Smooth muscle cell (in vitro differentiated cells): ENCODE results near the gene ABHD11. TPM values are rescaled to one million over a fixed set of nuclear protein-coding genes. Genes with fewer than 3 reads are reported as not detected.

Experiments
- DNase-seq: peaks from one replicate; lab custom pipeline; 2025; ENCODE audit not compliant: unreplicated experiment; lab: John Stamatoyannopoulos, UW
- H2AFZ ChIP-seq: fragments of 200-600 bp; sonication (generic); 2 replicates; pipeline ENCODE4 v1.6.0; 2016; ENCODE audit warnings: antibody characterized with exemption, low read depth, mild to moderate bottlenecking
- H3F3A ChIP-seq: fragments of 200-600 bp; sonication (generic); 2 replicates; pipeline ENCODE4 v1.6.0; 2017; ENCODE audit warnings: antibody characterized with exemption, low read depth
- H3K27ac ChIP-seq: fragments of 200-600 bp; sonication (generic); 2 replicates; pipeline ENCODE4 v1.5.1; 2016; ENCODE audit warnings: low read depth, mild to moderate bottlenecking
- H3K27me3 ChIP-seq: fragments of 200-600 bp; sonication (generic); 2 replicates; pipeline ENCODE4 v1.6.1; 2016; ENCODE audit warnings: low read depth, mild to moderate bottlenecking
- H3K36me3 ChIP-seq: fragments of 200-600 bp; sonication (generic); 2 replicates; pipeline ENCODE4 v1.5.1; 2016; ENCODE audit warnings: low read depth
- H3K4me1 ChIP-seq: fragments of 200-600 bp; sonication (generic); 2 replicates; pipeline ENCODE4 v1.5.1; 2016; ENCODE audit warnings: low read depth
- H3K4me2 ChIP-seq: fragments of 200-600 bp; sonication (generic); 2 replicates; pipeline ENCODE4 v1.6.0; 2016; ENCODE audit warnings: mild to moderate bottlenecking
- H3K4me3 ChIP-seq: fragments of 200-600 bp; sonication (generic); 2 replicates; pipeline ENCODE4 v1.5.1; 2016; ENCODE audit warnings: mild to moderate bottlenecking
- H3K79me2 ChIP-seq: fragments of 200-600 bp; sonication (generic); 2 replicates; pipeline ENCODE4 v1.6.0; 2016; ENCODE audit warnings: low read depth, mild to moderate bottlenecking
- H3K9ac ChIP-seq: fragments of 200-600 bp; sonication (generic); 2 replicates; pipeline ENCODE4 v1.6.0; 2016; ENCODE audit warnings: low read depth
- H3K9me3 ChIP-seq: fragments of 200-600 bp; sonication (generic); replicated peaks from 2 replicates; pipeline ENCODE4 v1.5.1; 2016; ENCODE audit warnings: low read depth
- H4K20me1 ChIP-seq: fragments of 200-600 bp; sonication (generic); 2 replicates; pipeline ENCODE4 v1.6.0; 2016; ENCODE audit warnings: low read depth
- WGBS: methylation state at CpG from one replicate; pipeline ENCODE4 v1.1.7; 2016; ENCODE audit warnings: low lambda C conversion rate; 5-methylcytosine and 5-hydroxymethylcytosine counted together
- polyA plus RNA-seq: library from polyadenylated mRNA; unstranded; fragments of >200 nt; fragmentation: Nextera tagmentation; extraction: Ambion mirVana; gene quantifications from 2 replicates; pipeline ENCODE4 v1.2.1, GENCODE V29; 2016
- total RNA-seq: library from RNA; depleted of rRNA; stranded (reverse); fragments of >200 nt; gene quantifications from 2 replicates; pipeline ENCODE4 v1.2.3, GENCODE V29; 2014
- TF ChIP-seq, protein P1 (sequence below): fragments of 200-600 bp; sonication (generic); IDR thresholded peaks from 2 replicates; pipeline ENCODE4 v1.5.1; 2017; ENCODE audit warnings: borderline replicate concordance, mild to moderate bottlenecking, antibody characterized with exemption; ENCODE audit not compliant: insufficient read depth, poor library complexity, severe bottlenecking

The ABHD11 gene
- total and polyA plus RNA-seq, 2 experiments from 2014 or later = 14.1 to 16.5 TPM

DNA sequence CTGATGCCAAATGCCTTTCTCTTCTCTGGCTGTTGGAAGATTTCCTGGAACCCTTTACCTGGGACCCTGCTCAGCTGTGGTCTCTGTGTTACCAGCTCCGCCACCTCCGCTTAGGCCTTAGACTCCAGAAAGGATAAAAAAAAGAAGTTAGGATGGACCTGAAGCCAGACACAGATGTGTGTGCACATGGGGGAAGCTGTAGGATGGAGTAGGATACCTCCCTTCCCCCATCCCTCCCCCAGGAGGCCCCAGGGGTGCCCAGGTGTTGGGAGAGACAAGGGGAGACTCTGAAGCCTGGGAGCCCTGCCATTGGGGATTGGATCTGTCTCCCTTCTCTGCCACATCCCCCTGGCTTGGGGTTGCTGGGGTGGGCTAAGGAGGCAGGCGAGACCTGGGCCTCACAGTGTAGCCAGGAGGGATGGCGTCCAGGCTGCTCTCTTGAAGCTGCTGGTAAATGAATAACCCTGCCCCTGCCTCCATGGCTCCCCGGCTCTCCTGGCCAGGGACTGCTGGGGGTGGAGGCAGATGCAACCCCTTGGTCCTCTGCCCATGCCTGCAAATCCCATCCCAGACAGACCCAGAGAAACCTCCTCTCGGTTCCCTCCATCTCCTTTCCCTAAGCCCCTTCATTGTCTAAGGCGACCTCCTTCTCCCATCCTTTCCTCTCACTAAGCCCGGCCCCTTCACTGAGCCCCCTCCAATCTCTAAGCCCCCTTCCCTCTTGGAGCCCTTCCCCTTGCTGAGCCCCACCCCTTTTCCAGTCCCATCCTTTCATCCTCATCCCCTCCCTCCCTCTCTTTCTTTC is 23.5 kb upstream of the ABHD11 start:
- Histone ChIP-seq H3K79me2 (no peaks in the 10 kb centered on the region), H3K27me3 (peaks cover 2% of the 10 kb centered on the region), H3K9ac (no peak overlapping the region), H2AFZ (no peak overlapping the region), H3K9me3 (no peaks in the 10 kb centered on the region), H3K4me2 (no peak overlapping the region), H3K4me1 (no peaks in the 10 kb centered on the region), H3K27ac (no peak overlapping the region), H3K4me3 (no peak overlapping the region), H3K36me3 (no peaks in the 10 kb centered on the region), H4K20me1 (no peaks in the 10 kb centered on the region), H3F3A (no peaks in the 10 kb centered on the region)
- TF ChIP-seq, protein P1, sequence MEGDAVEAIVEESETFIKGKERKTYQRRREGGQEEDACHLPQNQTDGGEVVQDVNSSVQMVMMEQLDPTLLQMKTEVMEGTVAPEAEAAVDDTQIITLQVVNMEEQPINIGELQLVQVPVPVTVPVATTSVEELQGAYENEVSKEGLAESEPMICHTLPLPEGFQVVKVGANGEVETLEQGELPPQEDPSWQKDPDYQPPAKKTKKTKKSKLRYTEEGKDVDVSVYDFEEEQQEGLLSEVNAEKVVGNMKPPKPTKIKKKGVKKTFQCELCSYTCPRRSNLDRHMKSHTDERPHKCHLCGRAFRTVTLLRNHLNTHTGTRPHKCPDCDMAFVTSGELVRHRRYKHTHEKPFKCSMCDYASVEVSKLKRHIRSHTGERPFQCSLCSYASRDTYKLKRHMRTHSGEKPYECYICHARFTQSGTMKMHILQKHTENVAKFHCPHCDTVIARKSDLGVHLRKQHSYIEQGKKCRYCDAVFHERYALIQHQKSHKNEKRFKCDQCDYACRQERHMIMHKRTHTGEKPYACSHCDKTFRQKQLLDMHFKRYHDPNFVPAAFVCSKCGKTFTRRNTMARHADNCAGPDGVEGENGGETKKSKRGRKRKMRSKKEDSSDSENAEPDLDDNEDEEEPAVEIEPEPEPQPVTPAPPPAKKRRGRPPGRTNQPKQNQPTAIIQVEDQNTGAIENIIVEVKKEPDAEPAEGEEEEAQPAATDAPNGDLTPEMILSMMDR = no peak
- WGBS = 78% methylated on average over 8 of the region's 8 CpGs
- DNase-seq = no peak

DNA sequence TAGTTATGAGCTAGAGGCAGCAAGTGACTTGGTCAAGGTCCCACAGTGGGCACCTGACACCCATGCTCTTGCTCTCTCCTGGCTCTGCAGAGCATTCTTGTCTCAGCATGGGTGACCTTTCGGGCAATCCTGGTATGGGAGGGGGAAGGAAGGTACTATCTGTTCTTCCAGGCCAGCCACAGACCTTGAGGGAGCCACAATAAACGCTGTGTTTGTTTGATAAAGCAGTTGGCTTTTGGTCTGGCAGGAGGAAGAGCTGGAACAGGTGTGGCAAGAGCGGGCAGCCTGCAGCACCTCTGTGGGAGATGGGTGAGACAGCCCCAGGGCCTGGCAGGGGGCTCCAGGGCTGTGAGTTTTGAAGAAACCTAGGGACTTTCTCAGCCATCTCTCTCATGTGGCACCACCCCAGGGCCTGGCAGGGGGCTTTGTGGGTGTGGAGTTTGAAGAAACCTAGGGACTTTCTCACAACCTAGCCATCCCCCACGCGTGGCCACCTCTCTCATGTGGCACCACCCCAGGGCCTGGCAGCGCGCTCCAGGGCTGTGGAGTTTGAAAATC is 20.1 kb upstream of the ABHD11 start:
- WGBS = 95% methylated on average over 7 of the region's 7 CpGs
- no peak overlapping the region for H3K4me2 ChIP-seq

DNA sequence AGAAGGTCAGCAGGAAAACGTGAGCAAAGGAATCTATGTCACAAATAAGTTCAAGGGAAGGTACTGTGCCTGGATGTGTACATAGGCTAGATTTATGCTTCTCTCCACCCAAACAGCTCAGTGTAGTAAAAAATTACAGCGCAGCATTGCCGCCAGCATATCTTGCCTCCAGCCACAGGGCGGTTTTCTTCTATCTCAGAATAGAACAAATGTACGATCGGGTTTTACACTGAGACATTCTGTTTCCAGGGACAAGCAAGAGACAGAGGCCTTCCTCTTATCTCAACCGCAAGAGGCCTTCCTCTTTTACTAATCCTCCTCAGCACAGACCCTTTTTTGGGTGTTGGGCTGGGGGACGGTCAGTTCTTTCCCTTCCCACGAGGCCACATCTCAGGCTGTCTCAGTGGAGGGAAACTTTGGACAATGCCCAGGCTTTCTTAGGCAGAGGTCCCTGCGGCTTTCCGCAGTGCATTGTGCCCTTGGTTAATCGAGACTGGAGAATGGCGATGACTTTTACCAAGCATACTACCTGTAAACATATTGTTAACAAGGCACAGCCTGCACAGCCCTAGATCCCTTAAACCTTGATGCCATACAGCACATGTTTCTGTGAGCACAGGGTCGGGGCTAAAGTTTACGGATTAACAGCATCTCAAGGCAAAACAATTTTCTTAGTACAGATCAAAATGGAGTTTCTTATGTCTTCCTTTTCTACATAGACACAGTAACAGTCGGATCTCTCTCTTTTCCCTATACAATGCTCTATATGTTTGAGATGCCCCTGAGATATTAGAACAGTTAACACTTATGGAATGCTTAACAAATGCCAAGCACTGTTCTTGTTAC is 11.6 kb upstream of the ABHD11 start:
- Histone ChIP-seq H3K9ac (no peak overlapping the region), H3K27me3 (no peaks in the 10 kb centered on the region), H3K4me3 (no peak overlapping the region), H3K9me3 (no peaks in the 10 kb centered on the region), H3F3A (no peaks in the 10 kb centered on the region), H4K20me1 (no peaks in the 10 kb centered on the region), H3K4me1 (peaks cover 4% of the 10 kb centered on the region), H3K79me2 (no peaks in the 10 kb centered on the region), H3K27ac (no peak overlapping the region), H2AFZ (no peak overlapping the region), H3K36me3 (no peaks in the 10 kb centered on the region), H3K4me2 (no peak overlapping the region)
- TF ChIP-seq, protein P1 = no peak
- DNase-seq = no peak
- 60% methylated on average over 16 of the region's 16 CpGs for WGBS

More for the DNA sequence above, 20.1 kb upstream of the ABHD11 start:
- no peaks in the 10 kb centered on the region for H3K36me3 ChIP-seq
- H3K79me2 ChIP-seq = no peaks in the 10 kb centered on the region
- TF ChIP-seq, protein P1 = no peak
- H3K4me1 ChIP-seq = no peaks in the 10 kb centered on the region
- H4K20me1 ChIP-seq = no peaks in the 10 kb centered on the region
- H2AFZ ChIP-seq = no peak overlapping the region
- no peak for DNase-seq
- no peak overlapping the region for H3K27ac ChIP-seq
- no peak overlapping the region for H3K4me3 ChIP-seq
- H3K27me3 ChIP-seq = no peaks in the 10 kb centered on the region
- H3K9ac ChIP-seq = no peak overlapping the region
- no peaks in the 10 kb centered on the region for H3F3A ChIP-seq
- no peaks in the 10 kb centered on the region for H3K9me3 ChIP-seq
